Progenitor cell of endocrine pancreas (in vitro differentiated cells): ENCODE data around the gene WDR90. TPM values are rescaled to one million over a fixed set of nuclear protein-coding genes. Genes with fewer than 3 reads are reported as not detected.

Experiments
- DNase-seq: peaks from one replicate; pipeline ENCODE4 v3.0.0; 2021; ENCODE audit warnings: low spot score; ENCODE audit not compliant: unreplicated experiment
- H3K27ac Mint-ChIP-seq: 2 replicates; pipeline ENCODE4 v1.8.0; 2021; ENCODE audit warnings: mild to moderate bottlenecking, moderate library complexity, mixed read lengths
- H3K27me3 Mint-ChIP-seq: 2 replicates; pipeline ENCODE4 v1.8.0; 2021; ENCODE audit warnings: mixed read lengths
- H3K36me3 Mint-ChIP-seq: 2 replicates; pipeline ENCODE4 v1.8.0; 2022; ENCODE audit warnings: mixed read lengths; ENCODE audit not compliant: insufficient read depth
- H3K4me1 Mint-ChIP-seq: 2 replicates; pipeline ENCODE4 v1.8.0; 2021; ENCODE audit warnings: low read depth, mixed read lengths
- H3K4me3 Mint-ChIP-seq: 2 replicates; pipeline ENCODE4 v1.8.0; 2021; ENCODE audit warnings: low read depth, mild to moderate bottlenecking, moderate library complexity, mixed read lengths
- H3K9me3 Mint-ChIP-seq: 2 replicates; pipeline ENCODE4 v1.8.0; 2021; ENCODE audit warnings: low read depth, mixed read lengths
- CTCF ChIP-seq: fragments of 200-600 bp; sonication (generic); IDR thresholded peaks from one replicate; pipeline ENCODE4 v1.5.0; 2021; ENCODE audit warnings: antibody characterized with exemption, mild to moderate bottlenecking; ENCODE audit not compliant: unreplicated experiment
- total RNA-seq: library from RNA; stranded (reverse); gene quantifications from 2 replicates; pipeline ENCODE4 v1.2.1, GENCODE V29; 2021

WDR90 gene
- total RNA-seq, 1 donor from 2014 or later, result 109 TPM

- Mint-ChIP-seq H3K4me1 (peaks cover 1% of the 10 kb centered on the region), H3K9me3 (no peaks in the 10 kb centered on the region), H3K27me3 (no peaks in the 10 kb centered on the region), H3K27ac (no peak overlapping the region), H3K4me3 (no peak overlapping the region), H3K36me3 (no peaks in the 10 kb centered on the region)
- no peak for TF ChIP-seq CTCF
- DNase-seq, result no peak
These were observed 4.9 kb downstream of the WDR90 start for GRCh38 chr16:654034-654433.

- no peak for DNase-seq
- no peak for TF ChIP-seq CTCF
- H3K4me3 Mint-ChIP-seq, result no peak overlapping the region
These were observed 8.3 kb downstream of the WDR90 start for GRCh38 chr16:657487-657886.

GRCh38 chr16:658679-659571 lies 9.8 kb downstream of the WDR90 start:
- Mint-ChIP-seq H3K36me3 (peaks cover 1% of the 10 kb centered on the region), H3K4me1 (no peaks in the 10 kb centered on the region), H3K27ac (no peak overlapping the region), H3K27me3 (no peaks in the 10 kb centered on the region), H3K9me3 (no peaks in the 10 kb centered on the region), H3K4me3 (no peak overlapping the region)
- no peak for DNase-seq
- TF ChIP-seq CTCF, result no peak

More at GRCh38 chr16:657487-657886, 8.3 kb downstream of the WDR90 start:
- H3K27me3 Mint-ChIP-seq, result no peaks in the 10 kb centered on the region
- H3K4me1 Mint-ChIP-seq, result no peaks in the 10 kb centered on the region
- H3K9me3 Mint-ChIP-seq, result no peaks in the 10 kb centered on the region
- H3K27ac Mint-ChIP-seq, result no peak overlapping the region
- H3K36me3 Mint-ChIP-seq, result peaks cover under 1% of the 10 kb centered on the region

- Mint-ChIP-seq H3K4me3 (no peak overlapping the region), H3K27me3 (no peaks in the 10 kb centered on the region), H3K4me1 (no peaks in the 10 kb centered on the region), H3K36me3 (peaks cover 1% of the 10 kb centered on the region), H3K27ac (no peak overlapping the region), H3K9me3 (no peaks in the 10 kb centered on the region)
- DNase-seq, result no peak
- no peak for TF ChIP-seq CTCF
These were observed 10.5 kb downstream of the WDR90 start for GRCh38 chr16:659618-660017.

GRCh38 chr16:660132-660458 lies 10.9 kb downstream of the WDR90 start:
- H3K36me3 Mint-ChIP-seq, result peaks cover 1% of the 10 kb centered on the region
- H3K4me1 Mint-ChIP-seq, result no peaks in the 10 kb centered on the region
- TF ChIP-seq CTCF, result no peak
- no peaks in the 10 kb centered on the region for H3K27me3 Mint-ChIP-seq
- H3K9me3 Mint-ChIP-seq, result no peaks in the 10 kb centered on the region
- no peak overlapping the region for H3K4me3 Mint-ChIP-seq
- DNase-seq, result no peak
- no peak overlapping the region for H3K27ac Mint-ChIP-seq
